ENCODE data around the gene MGMT. TPM values are rescaled to one million over a fixed set of nuclear protein-coding genes. Genes with fewer than 3 reads are reported as not detected.

Gene MGMT
- polyA plus RNA-seq, 1 experiment = 10.9 TPM

DNA sequence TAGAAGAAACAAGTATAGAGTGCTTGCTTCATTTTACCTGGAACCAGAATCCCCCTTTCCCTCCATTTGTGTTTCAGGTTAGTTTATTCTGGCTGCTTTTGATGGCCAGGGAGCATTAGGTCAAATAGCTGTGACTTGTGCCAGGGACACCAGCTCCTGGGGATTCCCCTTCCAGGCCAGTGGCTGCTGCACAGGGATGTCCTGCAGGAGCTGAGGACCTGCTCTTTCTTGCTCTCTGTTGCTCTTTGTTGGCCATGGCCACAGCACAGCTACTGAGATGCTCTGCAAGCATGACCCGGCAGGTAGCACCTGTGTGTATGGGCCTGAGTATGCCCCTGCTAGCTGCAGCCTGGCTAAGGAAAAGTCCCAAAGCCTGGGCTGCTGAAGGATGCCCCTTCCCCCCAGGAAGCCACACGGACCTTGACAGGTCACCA lies 288.1 kb downstream of the MGMT start:
- no peak for DNase-seq (ENCODE audit: low read depth, low spot score)
- Histone ChIP-seq H3K4me3 (ENCODE audit: low read depth, low read length) (no peak overlapping the region), H3K9me3 (ENCODE audit: control insufficient read depth, insufficient read depth, low read length) (peaks cover 42% of the 10 kb centered on the region), H3K27ac (ENCODE audit: low read depth, low read length) (no peak overlapping the region), H3K27me3 (ENCODE audit: control insufficient read depth, insufficient read depth, low read length) (no peaks in the 10 kb centered on the region)
- no peak for TF ChIP-seq CTCF (IDR thresholded peaks at IDR 0.05; ENCODE audit: low read depth, low read length)
- ChIA-PET POLR2A (no interaction called here), CTCF (no interaction called here)

DNA sequence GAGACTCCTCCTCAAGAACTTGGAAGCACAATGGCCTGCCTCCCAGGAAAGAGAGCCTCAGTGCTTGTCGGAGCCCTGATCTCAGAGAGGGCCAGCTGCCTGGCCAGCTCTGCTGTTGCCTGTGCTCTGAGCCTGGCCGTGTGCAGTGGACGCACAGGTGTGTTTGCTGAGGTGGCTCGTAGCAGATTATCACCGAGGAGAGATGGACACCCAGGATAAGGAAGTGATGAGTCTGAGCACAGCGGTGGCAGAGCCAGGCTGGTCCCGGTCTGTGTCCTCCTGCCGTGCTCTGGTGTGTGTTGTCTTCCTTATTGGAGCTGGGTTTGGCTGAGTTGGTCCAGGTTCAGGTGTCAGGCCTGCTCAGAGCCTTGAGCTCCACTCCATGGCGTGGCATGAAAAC lies 288.6 kb downstream of the MGMT start:
- Histone ChIP-seq H3K27me3 (ENCODE audit: control insufficient read depth, insufficient read depth, low read length) (no peaks in the 10 kb centered on the region), H3K27ac (ENCODE audit: low read depth, low read length) (no peak overlapping the region), H3K4me3 (ENCODE audit: low read depth, low read length) (no peak overlapping the region), H3K9me3 (ENCODE audit: control insufficient read depth, insufficient read depth, low read length) (peaks cover 46% of the 10 kb centered on the region)
- ChIA-PET CTCF (no interaction called here), POLR2A (no interaction called here)
- DNase-seq (ENCODE audit: low read depth, low spot score) = no peak
- TF ChIP-seq CTCF (IDR thresholded peaks at IDR 0.05; ENCODE audit: low read depth, low read length) = no peak

DNA sequence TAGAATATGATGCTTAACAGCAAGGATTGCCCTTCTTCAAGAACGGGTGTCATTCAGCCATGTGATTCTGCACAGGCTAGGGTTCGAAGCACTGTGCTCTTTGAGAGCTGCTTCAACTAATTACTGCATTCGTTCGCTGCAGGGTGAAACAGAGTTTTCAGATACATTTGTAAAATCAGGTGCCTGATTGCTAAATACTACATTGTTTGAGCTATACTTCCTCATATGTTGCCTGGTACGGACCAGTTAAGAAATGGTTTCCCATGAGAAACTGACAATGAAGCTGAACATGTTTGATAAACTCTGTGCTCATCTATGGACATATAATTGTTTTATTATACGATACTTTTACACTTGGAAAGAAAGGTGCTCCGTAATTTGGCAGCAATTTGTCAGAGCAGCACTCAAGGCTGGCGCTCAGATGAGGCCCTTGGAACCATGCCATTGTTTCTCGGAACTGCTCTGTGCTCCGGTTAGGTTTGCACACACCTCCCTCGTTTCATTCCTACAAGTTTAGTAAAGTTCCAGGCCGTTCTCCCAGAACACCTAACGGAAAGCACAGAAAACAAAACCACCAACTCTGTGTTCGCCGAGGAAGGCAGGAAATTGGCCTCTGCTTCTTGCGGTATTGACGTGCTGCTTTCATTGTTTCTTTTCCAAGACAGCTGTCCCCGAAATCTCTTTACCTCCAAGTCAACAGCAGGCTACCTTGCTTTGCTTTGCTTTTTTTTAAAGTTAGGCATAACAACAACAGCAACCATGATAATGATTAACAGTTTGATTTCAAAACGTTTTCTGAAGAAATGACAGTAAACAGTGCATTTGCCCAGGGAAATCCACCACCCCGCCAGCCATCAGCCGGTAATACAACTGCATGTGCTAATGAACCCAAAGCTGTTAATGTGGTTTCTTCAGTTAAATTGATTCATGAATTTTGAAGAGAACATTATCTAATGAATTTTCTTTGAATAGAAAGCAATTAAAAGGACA lies 290.2 kb downstream of the MGMT start:
- POLR2A ChIA-PET = no interaction called here
- no peak overlapping the region for H3K27ac ChIP-seq (ENCODE audit: low read depth, low read length)
- no peaks in the 10 kb centered on the region for H3K27me3 ChIP-seq (ENCODE audit: control insufficient read depth, insufficient read depth, low read length)
- CTCF ChIA-PET = no interaction called here
- no peak for TF ChIP-seq CTCF (IDR thresholded peaks at IDR 0.05; ENCODE audit: low read depth, low read length)
- peaks cover 59% of the 10 kb centered on the region for H3K9me3 ChIP-seq (ENCODE audit: control insufficient read depth, insufficient read depth, low read length)
- DNase-seq (ENCODE audit: low read depth, low spot score) = no peak
- H3K4me3 ChIP-seq (ENCODE audit: low read depth, low read length) = no peak overlapping the region

- TF ChIP-seq CTCF (IDR thresholded peaks at IDR 0.05; ENCODE audit: low read depth, low read length) = no peak
- no peak for DNase-seq (ENCODE audit: low read depth, low spot score)
- Histone ChIP-seq H3K4me3 (ENCODE audit: low read depth, low read length) (no peak overlapping the region), H3K27ac (ENCODE audit: low read depth, low read length) (no peak overlapping the region), H3K9me3 (ENCODE audit: control insufficient read depth, insufficient read depth, low read length) (peaks cover 61% of the 10 kb centered on the region), H3K27me3 (ENCODE audit: control insufficient read depth, insufficient read depth, low read length) (no peaks in the 10 kb centered on the region)
- ChIA-PET CTCF (no interaction called here), POLR2A (no interaction called here)
Observed at GRCh38 chr10:129758207-129759021, 291.4 kb downstream of the MGMT start.
